Measurements from ENCODE around the gene BPGM. TPM values are rescaled to one million over a fixed set of nuclear protein-coding genes. Genes with fewer than 3 reads are reported as not detected.

BPGM gene
- total and polyA plus RNA-seq, 3 donors from 2014 or later, result 14.5 to 32.9 (median 15.8) TPM

GRCh38 chr7:134651991-134652390 lies 5.3 kb downstream of the BPGM start:
- Histone ChIP-seq H3K36me3 (ENCODE audit: low read depth, missing control alignments) (no peaks in the 10 kb centered on the region), H3K4me1 (peaks cover 4% of the 10 kb centered on the region), H3K27me3 (no peaks in the 10 kb centered on the region), H3K9me3 (no peaks in the 10 kb centered on the region), H3K27ac (no peak overlapping the region), H3K4me3 (no peak overlapping the region)
- intact Hi-C loops (cut with DNase I; ENCODE audit: low total_unique reads), result no loop called here
- 90 to 97% methylated on average over 4 of the region's 4 CpGs for WGBS, 2 donors
- TF ChIP-seq POLR2A (IDR thresholded peaks at IDR 0.05), result no peak
- TF ChIP-seq, protein P1, sequence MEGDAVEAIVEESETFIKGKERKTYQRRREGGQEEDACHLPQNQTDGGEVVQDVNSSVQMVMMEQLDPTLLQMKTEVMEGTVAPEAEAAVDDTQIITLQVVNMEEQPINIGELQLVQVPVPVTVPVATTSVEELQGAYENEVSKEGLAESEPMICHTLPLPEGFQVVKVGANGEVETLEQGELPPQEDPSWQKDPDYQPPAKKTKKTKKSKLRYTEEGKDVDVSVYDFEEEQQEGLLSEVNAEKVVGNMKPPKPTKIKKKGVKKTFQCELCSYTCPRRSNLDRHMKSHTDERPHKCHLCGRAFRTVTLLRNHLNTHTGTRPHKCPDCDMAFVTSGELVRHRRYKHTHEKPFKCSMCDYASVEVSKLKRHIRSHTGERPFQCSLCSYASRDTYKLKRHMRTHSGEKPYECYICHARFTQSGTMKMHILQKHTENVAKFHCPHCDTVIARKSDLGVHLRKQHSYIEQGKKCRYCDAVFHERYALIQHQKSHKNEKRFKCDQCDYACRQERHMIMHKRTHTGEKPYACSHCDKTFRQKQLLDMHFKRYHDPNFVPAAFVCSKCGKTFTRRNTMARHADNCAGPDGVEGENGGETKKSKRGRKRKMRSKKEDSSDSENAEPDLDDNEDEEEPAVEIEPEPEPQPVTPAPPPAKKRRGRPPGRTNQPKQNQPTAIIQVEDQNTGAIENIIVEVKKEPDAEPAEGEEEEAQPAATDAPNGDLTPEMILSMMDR (IDR thresholded peaks at IDR 0.05), result no peak
- DNase-seq, result no peak

- intact Hi-C loops (cut with DNase I; ENCODE audit: low total_unique reads), result no loop called here
Observed at GRCh38 chr7:134654104-134654775, 7.6 kb downstream of the BPGM start.

DNA sequence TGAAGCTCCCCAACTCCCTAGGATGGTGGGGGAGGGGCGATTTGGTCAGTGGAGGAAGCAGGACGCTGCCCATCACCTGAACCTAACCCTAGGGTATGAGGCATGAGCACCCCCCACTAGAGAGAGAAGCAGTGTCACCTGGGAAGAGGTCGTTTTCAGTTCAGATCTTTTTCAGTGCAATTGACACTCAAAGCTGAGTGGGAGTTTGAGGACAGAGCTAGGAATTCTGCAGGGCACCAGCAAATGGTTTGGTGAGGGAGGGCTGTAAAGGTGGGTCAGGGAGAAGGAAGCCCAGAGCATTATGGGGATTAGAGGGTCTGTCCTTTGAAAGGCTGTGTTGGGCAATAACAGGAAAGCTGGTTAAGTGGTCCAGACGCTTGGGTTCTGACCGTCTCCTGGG lies 10.9 kb downstream of the BPGM start:
- Histone ChIP-seq H3K36me3 (ENCODE audit: low read depth, missing control alignments) (no peaks in the 10 kb centered on the region), H3K9me3 (no peaks in the 10 kb centered on the region), H3K27ac (no peak overlapping the region), H3K27me3 (no peaks in the 10 kb centered on the region), H3K4me3 (no peak overlapping the region), H3K4me1 (no peaks in the 10 kb centered on the region)
- 69% methylated on average over 5 of the region's 5 CpGs for WGBS, 2 donors
- intact Hi-C loops (cut with DNase I; ENCODE audit: low total_unique reads), result no loop called here
- no peak for DNase-seq
- TF ChIP-seq POLR2A (IDR thresholded peaks at IDR 0.05), result no peak
- TF ChIP-seq, protein P1 (IDR thresholded peaks at IDR 0.05), result no peak

More at GRCh38 chr7:134654104-134654775, 7.6 kb downstream of the BPGM start:
- 68 to 72% methylated on average over 4 of the region's 4 CpGs for WGBS, 2 donors
- Histone ChIP-seq H3K27ac (no peak overlapping the region), H3K36me3 (ENCODE audit: low read depth, missing control alignments) (no peaks in the 10 kb centered on the region), H3K9me3 (no peaks in the 10 kb centered on the region), H3K27me3 (no peaks in the 10 kb centered on the region), H3K4me1 (no peaks in the 10 kb centered on the region), H3K4me3 (no peak overlapping the region)
- no peak for DNase-seq
- TF ChIP-seq, protein P1 (IDR thresholded peaks at IDR 0.05), result no peak
- no peak for TF ChIP-seq POLR2A (IDR thresholded peaks at IDR 0.05)

DNA sequence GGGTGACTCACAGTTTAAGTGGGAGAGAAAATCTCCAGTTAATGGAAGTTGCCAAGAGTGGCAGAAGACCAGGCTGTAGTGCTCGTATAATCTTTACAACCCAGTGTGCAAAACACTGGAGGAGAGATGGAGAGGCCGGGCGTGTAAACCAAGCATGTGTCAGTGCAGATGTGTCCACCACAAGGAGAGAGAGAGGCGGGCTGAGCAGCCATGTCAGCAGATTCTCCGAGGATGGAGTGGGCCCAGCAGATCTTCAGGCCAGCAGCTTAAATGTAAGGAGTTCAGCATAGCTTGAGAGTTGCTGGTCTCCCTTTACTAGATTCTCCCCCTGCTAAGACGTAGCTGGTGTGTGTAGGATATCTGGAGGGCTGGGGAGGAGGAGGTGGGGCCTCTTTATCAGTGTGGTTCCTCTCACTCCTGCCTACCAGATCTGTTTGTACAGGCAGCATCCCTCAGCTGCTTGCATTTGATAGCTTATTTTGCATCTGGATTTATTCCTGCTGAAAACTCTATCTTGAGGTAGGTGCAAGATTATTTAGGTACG lies 13.7 kb downstream of the BPGM start:
- Histone ChIP-seq H3K36me3 (ENCODE audit: low read depth, missing control alignments) (no peaks in the 10 kb centered on the region), H3K27ac (no peak overlapping the region), H3K4me1 (no peaks in the 10 kb centered on the region), H3K9me3 (no peaks in the 10 kb centered on the region), H3K4me3 (no peak overlapping the region), H3K27me3 (no peaks in the 10 kb centered on the region)
- TF ChIP-seq POLR2A (IDR thresholded peaks at IDR 0.05), result no peak
- TF ChIP-seq, protein P1 (IDR thresholded peaks at IDR 0.05), result no peak
- intact Hi-C loops (cut with DNase I; ENCODE audit: low total_unique reads), result no loop called here
- WGBS, 2 donors, result 85 to 88% methylated on average over 7 of the region's 7 CpGs
- DNase-seq, result no peak

GRCh38 chr7:134660961-134661376 lies 14.3 kb downstream of the BPGM start:
- 58 to 65% methylated on average over 1 of the region's 1 CpG for WGBS, 2 donors
- intact Hi-C loops (cut with DNase I; ENCODE audit: low total_unique reads), result no loop called here

More at GRCh38 chr7:134660961-134661376, 14.3 kb downstream of the BPGM start:
- Histone ChIP-seq H3K9me3 (no peaks in the 10 kb centered on the region), H3K4me1 (no peaks in the 10 kb centered on the region), H3K27me3 (no peaks in the 10 kb centered on the region), H3K4me3 (no peak overlapping the region), H3K36me3 (ENCODE audit: low read depth, missing control alignments) (no peaks in the 10 kb centered on the region), H3K27ac (no peak overlapping the region)
- TF ChIP-seq, protein P1 (IDR thresholded peaks at IDR 0.05), result no peak
- no peak for TF ChIP-seq POLR2A (IDR thresholded peaks at IDR 0.05)
- DNase-seq, result no peak
